Thoracic aorta (tissue), 2 donors: Measurements from ENCODE around the gene CLSTN1. TPM values are rescaled to one million over a fixed set of nuclear protein-coding genes. Genes with fewer than 3 reads are reported as not detected.

Experiments
- ATAC-seq: fragments of 150-250 bp; one replicate; pipeline ENCODE4 v1.8.0; 2017; ENCODE audit warnings: low read depth; ENCODE audit not compliant: insufficient number of reproducible peaks, low FRiP score
- DNase-seq: peaks from one replicate; pipeline ENCODE4 v3.0.0-alpha.2; 2020; ENCODE audit warnings: low spot score
- H3K27ac ChIP-seq, 2 donors: fragments of 200-600 bp; sonication (generic); 1 replicate in 1 of 2; 2 replicates in 1 of 2; pipeline ENCODE4 v1.5.1; 2016; ENCODE audit warnings: mild to moderate bottlenecking in 2 of 2, moderate library complexity in 2 of 2
- H3K27me3 ChIP-seq: fragments of 200-600 bp; sonication (generic); replicated peaks from 2 replicates; pipeline ENCODE4 v1.6.0; 2016; ENCODE audit warnings: mild to moderate bottlenecking; ENCODE audit not compliant: insufficient read depth
- H3K36me3 ChIP-seq: fragments of 200-600 bp; sonication (generic); one replicate; pipeline ENCODE4 v1.5.1; 2016
- H3K4me1 ChIP-seq, 2 donors: fragments of 200-600 bp; sonication (generic); 1 replicate in 1 of 2; 2 replicates in 1 of 2; pipeline versions ENCODE4 v1.5.1 to v1.6.0; 2016; ENCODE audit warnings: low read depth in 2 of 2, mild to moderate bottlenecking in 1 of 2; ENCODE audit not compliant: control insufficient read depth in 1 of 2
- H3K4me3 ChIP-seq: fragments of 200-600 bp; sonication (generic); 2 replicates; pipeline ENCODE4 v1.5.1; 2016; ENCODE audit warnings: mild to moderate bottlenecking
- H3K9me3 ChIP-seq: fragments of 200-600 bp; sonication (generic); 2 replicates; pipeline ENCODE4 v1.5.1; 2016
- CTCF ChIP-seq: fragments of 200-600 bp; sonication (generic); IDR thresholded peaks from one replicate; pipeline ENCODE4 v1.5.1; 2019; ENCODE audit warnings: antibody characterized with exemption
- total RNA-seq, 2 donors: library from RNA; depleted of rRNA; stranded (reverse); fragments of >200 nt; gene quantifications; one replicate each; pipeline versions ENCODE4 v1.1.0 to v1.2.3, GENCODE V29; 2016

CLSTN1 gene
- total RNA-seq, result 10 to 100 TPM; 78.6 to 81.9 TPM

DNA sequence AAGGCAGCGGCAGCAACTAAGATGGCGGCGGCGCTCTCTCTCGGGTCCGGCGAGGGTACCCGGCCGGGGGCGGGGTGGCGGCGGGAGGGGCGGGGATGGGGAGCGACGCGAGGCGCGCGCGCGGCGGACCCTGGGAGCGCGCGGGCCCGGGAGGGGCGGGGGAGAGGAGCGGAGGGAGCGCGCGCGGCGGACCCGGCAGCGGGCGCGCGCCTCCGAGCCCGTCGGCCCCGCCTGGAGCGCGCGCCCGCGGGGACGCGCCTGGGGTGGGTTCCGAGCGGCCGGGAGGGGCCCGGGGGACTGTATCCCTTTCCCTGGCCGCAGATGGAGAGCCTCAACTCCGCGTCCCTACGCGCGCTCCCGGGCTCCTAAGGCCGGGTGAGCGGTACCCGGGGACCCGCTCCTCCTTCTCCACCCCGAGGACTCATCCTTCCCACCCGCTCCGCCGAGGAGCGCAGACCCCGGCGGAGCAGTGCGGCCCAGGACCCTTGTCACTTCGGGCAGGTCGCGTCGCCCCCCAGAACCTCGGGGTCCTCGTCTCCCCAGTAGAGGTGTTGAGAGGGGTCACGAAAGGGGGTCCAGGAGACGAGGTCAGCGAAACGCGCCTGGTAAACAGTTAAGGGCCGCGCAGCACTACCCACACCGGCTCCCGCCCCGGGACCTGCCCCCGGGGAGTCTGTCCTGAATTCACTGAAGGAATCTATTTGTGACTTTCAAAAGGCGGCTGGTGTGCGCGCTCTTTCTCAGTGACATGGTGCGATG, at the start of gene CLSTN1:
Gene CLSTN1 (minus strand): TSS at position 23 of the 759 bp plus-strand sequence. CDS start 232 bp downstream, outside the sequence.
- H3K27me3 ChIP-seq, result no peaks in the 10 kb centered on the region
- peak; percentile 61 for ATAC-seq
- H3K36me3 ChIP-seq, result no peaks in the 10 kb centered on the region
- peak; percentile 51 for DNase-seq
- peak within 1 kb of the TSS; percentile 90 for H3K4me3 ChIP-seq
- peak within 1 kb of the TSS; percentile 88 for H3K27ac ChIP-seq
- no peaks in the 10 kb centered on the region for H3K9me3 ChIP-seq
- H3K4me1 ChIP-seq, result peaks cover 19 to 34% of the 10 kb centered on the region in 2 donors
- no peak for TF ChIP-seq CTCF

DNA sequence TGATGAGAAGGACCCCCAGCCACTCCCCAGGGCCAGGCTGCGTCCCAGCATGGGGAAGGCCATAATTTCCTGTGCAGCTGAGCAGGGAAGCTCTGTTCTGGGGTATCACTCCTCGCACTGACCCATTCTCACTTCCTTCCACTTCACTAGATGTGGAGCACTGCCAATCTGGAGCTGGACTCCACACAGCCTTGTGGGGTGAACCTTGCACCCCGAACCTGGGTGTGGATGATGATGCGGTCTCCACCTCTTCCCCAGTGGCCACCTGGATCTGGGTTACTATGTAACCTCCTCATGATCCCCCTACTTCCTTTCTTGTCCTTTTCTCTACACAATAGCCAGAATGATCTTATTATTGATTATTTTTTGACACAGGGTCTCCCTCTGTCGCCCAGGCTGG, 49.6 kb upstream of the CLSTN1 start:
- ATAC-seq (no peak), DNase-seq (no peak)
- Histone ChIP-seq H3K27ac (no peak overlapping the region), H3K9me3 (no peaks in the 10 kb centered on the region), H3K4me1 (peaks cover 0 to 16% of the 10 kb centered on the region in 2 donors), H3K27me3 (no peaks in the 10 kb centered on the region), H3K4me3 (no peak overlapping the region), H3K36me3 (peaks cover 11% of the 10 kb centered on the region)
- no peak for TF ChIP-seq CTCF

- DNase-seq, result no peak
- Histone ChIP-seq H3K4me1 (peaks cover 0 to 16% of the 10 kb centered on the region in 2 donors), H3K4me3 (no peak overlapping the region), H3K27ac (no peak overlapping the region), H3K27me3 (no peaks in the 10 kb centered on the region), H3K36me3 (peaks cover 11% of the 10 kb centered on the region), H3K9me3 (no peaks in the 10 kb centered on the region)
- no peak for TF ChIP-seq CTCF
- ATAC-seq, result no peak
These were observed 48.8 kb upstream of the CLSTN1 start for GRCh38 chr1:9872430-9873165.

GRCh38 chr1:9871707-9872425, 48.1 kb upstream of the CLSTN1 start:
- H3K27ac ChIP-seq, result no peak overlapping the region
- no peaks in the 10 kb centered on the region for H3K27me3 ChIP-seq
- peaks cover 0 to 16% of the 10 kb centered on the region in 2 donors for H3K4me1 ChIP-seq
- H3K36me3 ChIP-seq, result peaks cover 11% of the 10 kb centered on the region
- DNase-seq (no peak), ATAC-seq (no peak)
- no peak for TF ChIP-seq CTCF
- H3K9me3 ChIP-seq, result no peaks in the 10 kb centered on the region
- H3K4me3 ChIP-seq, result no peak overlapping the region

DNA sequence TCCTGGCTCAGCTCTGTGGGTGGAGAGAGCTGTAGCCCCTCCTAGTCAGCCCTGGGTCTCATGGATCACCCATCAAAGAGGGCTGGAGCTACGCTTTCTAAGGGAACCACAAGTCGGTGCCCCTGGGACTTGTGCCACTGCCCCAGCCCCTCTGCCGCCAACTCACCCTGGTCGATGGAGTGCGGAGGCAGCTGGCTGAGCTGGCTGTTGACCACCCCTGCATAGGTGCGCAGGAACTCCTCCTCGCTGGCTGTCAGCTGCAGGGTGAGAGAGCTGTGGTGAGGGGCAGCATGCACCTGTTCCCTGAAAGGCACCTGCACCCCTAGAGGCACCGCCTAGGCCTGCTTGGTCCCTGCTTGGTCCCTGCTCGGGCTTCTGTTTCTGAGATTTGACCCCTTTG, 47.3 kb upstream of the CLSTN1 start:
- no peak for TF ChIP-seq CTCF
- Histone ChIP-seq H3K36me3 (peaks cover 11% of the 10 kb centered on the region), H3K27ac (no peak overlapping the region), H3K9me3 (no peaks in the 10 kb centered on the region), H3K4me3 (no peak overlapping the region), H3K27me3 (no peaks in the 10 kb centered on the region), H3K4me1 (peaks cover 0 to 11% of the 10 kb centered on the region in 2 donors)
- DNase-seq (no peak), ATAC-seq (no peak)
